Lower leg skin (tissue), 4 donors: ENCODE results near the gene SLC9A5. TPM values are rescaled to one million over a fixed set of nuclear protein-coding genes. Genes with fewer than 3 reads are reported as not detected.

ENCODE experiments used
- DNase-seq, 2 donors: peaks; one replicate each; pipeline ENCODE4 v3.0.0-alpha.2; 2019; ENCODE audit warnings: low spot score in 2 of 2
- H3K4me3 ChIP-seq: fragments of 200-600 bp; sonication (generic); 2 replicates; pipeline ENCODE4 v1.5.1; 2017; ENCODE audit warnings: mild to moderate bottlenecking, low read depth; ENCODE audit not compliant: poor library complexity, severe bottlenecking
- POLR2A ChIP-seq, 2 donors: fragments of 450-650 bp; IDR thresholded peaks; one replicate each; pipeline ENCODE4 v1.6.1; 2016 to 2017; ENCODE audit warnings: antibody characterized with exemption in 2 of 2, mild to moderate bottlenecking in 1 of 2, moderate library complexity in 1 of 2
- WGBS, 2 donors: methylation state at CpG; one replicate each; pipeline ENCODE4 v1.1.5; 2018; 5-methylcytosine and 5-hydroxymethylcytosine counted together
- intact Hi-C: fragments of 100-400 bp; cut with DNase I; formaldehyde crosslinking; loops from one replicate; pipeline ENCODE4 v1.15.0; 2023; ENCODE audit warnings: low total_unique reads
- microRNA counts, 2 donors: library from miRNA; unstranded; fragments of <30 nt; microRNA quantifications; one replicate each; lab custom pipeline; 2016
- microRNA-seq, 2 donors: library from miRNA; unstranded; fragments of <30 nt; microRNA quantifications; one replicate each; pipeline ENCODE4, GENCODE V29; 2016; ENCODE audit warnings: borderline replicate concordance in 2 of 2, borderline number of aligned reads in 1 of 2
- total RNA-seq, 4 donors: library from RNA; depleted of rRNA; stranded (reverse); fragments of >200 nt; gene quantifications; one replicate each; pipeline ENCODE4 v1.1.0, GENCODE V29; 2016
- TF ChIP-seq, protein P1 (sequence below), 3 donors: fragments of 450-650 bp; IDR thresholded peaks; one replicate each; pipeline ENCODE4 v1.5.1; 2016; ENCODE audit warnings: antibody characterized with exemption in 3 of 3, mild to moderate bottlenecking in 3 of 3, moderate library complexity in 2 of 3

The SLC9A5 gene
- total RNA-seq, 4 donors from 2014 or later = 0.04 to 0.83 (median 0.64) TPM

DNA sequence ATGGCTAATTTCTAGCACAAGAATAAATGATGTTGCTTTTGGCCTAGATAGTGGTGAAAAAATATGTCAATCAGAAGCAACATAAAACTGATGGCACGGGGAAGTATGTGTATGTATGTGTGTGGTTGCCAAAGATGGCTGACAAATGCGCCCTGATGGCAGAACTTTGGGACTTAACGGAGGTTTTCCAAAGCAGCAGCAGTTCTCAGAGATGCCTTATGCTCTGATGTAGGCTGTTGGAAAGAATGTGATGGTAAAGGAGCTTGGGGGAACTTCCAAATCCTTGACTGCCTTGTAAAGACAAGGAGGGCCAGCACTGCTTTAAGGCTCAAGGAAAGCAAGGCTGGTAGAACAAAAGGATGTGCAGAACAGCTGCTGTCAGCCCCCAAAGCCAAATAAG lies 61.8 kb downstream of the SLC9A5 start:
- TF ChIP-seq, protein P1, sequence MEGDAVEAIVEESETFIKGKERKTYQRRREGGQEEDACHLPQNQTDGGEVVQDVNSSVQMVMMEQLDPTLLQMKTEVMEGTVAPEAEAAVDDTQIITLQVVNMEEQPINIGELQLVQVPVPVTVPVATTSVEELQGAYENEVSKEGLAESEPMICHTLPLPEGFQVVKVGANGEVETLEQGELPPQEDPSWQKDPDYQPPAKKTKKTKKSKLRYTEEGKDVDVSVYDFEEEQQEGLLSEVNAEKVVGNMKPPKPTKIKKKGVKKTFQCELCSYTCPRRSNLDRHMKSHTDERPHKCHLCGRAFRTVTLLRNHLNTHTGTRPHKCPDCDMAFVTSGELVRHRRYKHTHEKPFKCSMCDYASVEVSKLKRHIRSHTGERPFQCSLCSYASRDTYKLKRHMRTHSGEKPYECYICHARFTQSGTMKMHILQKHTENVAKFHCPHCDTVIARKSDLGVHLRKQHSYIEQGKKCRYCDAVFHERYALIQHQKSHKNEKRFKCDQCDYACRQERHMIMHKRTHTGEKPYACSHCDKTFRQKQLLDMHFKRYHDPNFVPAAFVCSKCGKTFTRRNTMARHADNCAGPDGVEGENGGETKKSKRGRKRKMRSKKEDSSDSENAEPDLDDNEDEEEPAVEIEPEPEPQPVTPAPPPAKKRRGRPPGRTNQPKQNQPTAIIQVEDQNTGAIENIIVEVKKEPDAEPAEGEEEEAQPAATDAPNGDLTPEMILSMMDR (IDR thresholded peaks at IDR 0.05) = no peak
- TF ChIP-seq POLR2A (IDR thresholded peaks at IDR 0.05) = no peak
- WGBS, 2 donors = 91% methylated on average over 3 of the region's 3 CpGs
- DNase-seq = no peak
- H3K4me3 ChIP-seq = no peak overlapping the region
- intact Hi-C loops = no loop called here

DNA sequence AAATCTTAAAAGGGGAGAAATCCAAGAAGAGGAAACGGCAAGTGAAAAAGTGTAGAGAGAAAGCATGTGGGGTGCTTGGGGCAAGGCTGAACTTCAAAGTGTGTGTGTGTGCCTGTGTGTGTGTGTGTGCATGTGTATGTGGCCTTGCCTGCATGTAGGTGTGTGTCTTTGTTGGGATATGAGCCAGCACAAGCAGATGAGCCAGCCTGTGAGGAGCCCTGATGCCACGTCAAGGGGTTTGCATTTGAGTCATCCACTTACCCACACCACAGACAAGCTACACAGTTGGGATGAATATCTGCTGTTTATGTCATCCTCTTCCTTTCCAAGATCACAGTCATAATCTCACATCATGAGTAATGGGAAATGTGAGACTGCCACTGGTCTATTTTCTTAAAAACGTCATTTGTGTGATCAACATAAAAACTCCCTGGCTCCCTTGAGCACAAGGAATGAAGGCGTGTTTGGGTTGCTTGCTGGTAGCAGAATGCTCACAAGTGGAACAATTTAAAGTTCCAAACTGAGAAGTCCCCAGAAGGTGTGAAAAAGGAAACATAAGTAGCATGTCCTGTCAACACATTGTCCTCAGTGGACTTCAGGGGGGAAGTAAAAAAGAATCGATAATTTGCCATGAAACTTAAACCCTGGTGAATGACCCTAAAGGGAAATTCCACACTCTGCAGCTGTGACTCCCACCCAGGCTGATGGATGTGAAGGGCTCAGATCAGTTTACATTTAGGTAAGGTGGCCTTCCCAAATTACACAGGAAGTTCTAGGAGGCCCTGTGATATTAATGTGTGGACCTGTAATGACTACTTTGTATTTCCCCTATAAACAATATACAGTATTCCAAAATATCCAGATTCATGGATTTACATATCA lies 63.1 kb downstream of the SLC9A5 start:
- TF ChIP-seq, protein P1 (IDR thresholded peaks at IDR 0.05) = no peak
- TF ChIP-seq POLR2A (IDR thresholded peaks at IDR 0.05) = no peak
- intact Hi-C loops = no loop called here
- no peak overlapping the region for H3K4me3 ChIP-seq
- WGBS, 2 donors = 26 to 31% methylated on average over 5 of the region's 5 CpGs
- DNase-seq = no peak

DNA sequence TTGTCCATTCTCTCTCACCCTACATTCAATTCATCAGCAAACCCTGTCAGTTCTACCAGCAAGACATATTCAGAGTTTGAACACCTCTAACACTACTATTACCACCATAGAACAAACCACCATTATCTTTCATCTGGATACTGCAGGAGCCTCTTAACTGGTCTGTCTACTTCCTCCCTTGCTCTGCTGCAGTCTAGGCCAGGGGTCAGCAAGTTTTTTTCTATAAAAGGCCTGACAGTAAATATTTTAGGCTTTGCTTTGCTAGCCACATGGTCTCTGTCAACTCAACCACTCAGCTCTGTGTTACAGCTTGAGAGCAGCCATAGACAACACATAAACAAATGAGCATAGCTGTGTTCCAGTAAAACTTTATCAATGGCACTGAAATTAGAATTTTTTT lies 63.9 kb downstream of the SLC9A5 start:
- intact Hi-C loops = no loop called here
- TF ChIP-seq, protein P1 (IDR thresholded peaks at IDR 0.05) = no peak
- TF ChIP-seq POLR2A (IDR thresholded peaks at IDR 0.05) = no peak
- DNase-seq = no peak
- H3K4me3 ChIP-seq = no peak overlapping the region

DNA sequence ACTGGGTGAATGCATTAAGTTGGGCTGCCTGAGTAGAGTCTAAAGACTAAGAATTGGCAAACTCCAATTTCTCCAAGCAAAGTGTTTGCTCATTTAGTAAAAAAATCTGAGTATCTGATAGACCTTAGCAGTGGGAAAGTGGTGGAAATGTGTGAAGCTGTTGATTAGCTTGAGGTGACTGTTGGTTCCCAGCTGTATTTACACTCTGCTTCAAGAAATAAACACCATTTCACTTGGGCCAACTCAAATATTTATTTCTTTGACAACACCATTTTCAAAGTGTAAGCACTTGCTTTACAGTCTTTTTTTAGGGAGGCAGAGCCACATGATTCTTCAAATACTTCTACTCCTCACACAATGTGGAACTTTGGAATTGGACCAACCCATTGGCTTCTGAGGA lies 69.1 kb downstream of the SLC9A5 start:
- DNase-seq = no peak
- no peak overlapping the region for H3K4me3 ChIP-seq
- TF ChIP-seq POLR2A (IDR thresholded peaks at IDR 0.05) = no peak
- TF ChIP-seq, protein P1 (IDR thresholded peaks at IDR 0.05) = no peak
- intact Hi-C loops = no loop called here

MicroRNA genes within 50 kb of the gene (microRNA counts, 767-probe panel; counts per million panel counts)
- microRNA hsa-miR-328 (lab: Ali Mortazavi, UCI) = 0 to 358 counts per million in 2 donors

Small RNA genes lying within 50 kb of the gene (microRNA-seq; reads per million reads assigned to microRNA genes)
- 82.1 to 91.7 reads per million in 2 donors for gene MIR328

Other genes with a start within 250 kb of the SLC9A5 start
- 10 to 100 TPM; 42.4 to 76.3 (median 48.2) TPM for gene CBFB, start 219.8 kb upstream of the SLC9A5 start, total RNA-seq
- gene PHAF1, start 139.0 kb upstream of the SLC9A5 start, total RNA-seq = 10 to 100 TPM; 39.7 to 51.1 (median 46.8) TPM
- gene B3GNT9, start 98.0 kb upstream of the SLC9A5 start, total RNA-seq = 10 to 100 TPM; 10.3 to 18.0 (median 13.3) TPM
- gene TRADD, start 89.1 kb upstream of the SLC9A5 start, total RNA-seq = 10 to 100 TPM; 46.3 to 51.0 (median 49.4) TPM
- gene FBXL8, start 89.0 kb upstream of the SLC9A5 start, total RNA-seq = 10 to 100 TPM; 47.3 to 97.8 (median 67.9) TPM
- gene HSF4, start 84.2 kb upstream of the SLC9A5 start, total RNA-seq = 100 to 1,000 TPM in 1 of 4 donors, 10 to 100 TPM in 3; 48.3 to 131 (median 64.7) TPM
- gene NOL3, start 78.4 kb upstream of the SLC9A5 start, total RNA-seq = 100 to 1,000 TPM in 2 of 4 donors, 10 to 100 TPM in 2; 84.3 to 139 (median 115) TPM
- 1 to 10 TPM; 5.1 to 8.9 (median 7.3) TPM for gene MATCAP1, start 65.0 kb upstream of the SLC9A5 start, total RNA-seq
- gene EXOC3L1, start 58.8 kb upstream of the SLC9A5 start, total RNA-seq = 1 to 10 TPM in 3 of 4 donors, under 1 TPM in 1; 0.95 to 3.8 (median 1.7) TPM
- gene E2F4, start 56.8 kb upstream of the SLC9A5 start, total RNA-seq = 10 to 100 TPM; 56.8 to 74.8 (median 68.1) TPM
- gene ELMO3, start 49.8 kb upstream of the SLC9A5 start, total RNA-seq = 10 to 100 TPM; 37.2 to 62.2 (median 51.6) TPM
- gene TMEM208, start 21.8 kb upstream of the SLC9A5 start, total RNA-seq = 10 to 100 TPM; 20.8 to 40.3 (median 31.0) TPM
- gene FHOD1, start 1.5 kb upstream of the SLC9A5 start, total RNA-seq = 10 to 100 TPM in 1 of 4 donors, 1 to 10 TPM in 3; 6.3 to 15.6 (median 8.4) TPM
- 10 to 100 TPM; 16.6 to 28.0 (median 21.2) TPM for gene PLEKHG4, start 30.6 kb downstream of the SLC9A5 start, total RNA-seq
- gene KCTD19, start 77.8 kb downstream of the SLC9A5 start, total RNA-seq = under 1 TPM in 2 of 4 donors, not detected in 2; 0.11 to 0.32 TPM
- gene LRRC36, start 77.8 kb downstream of the SLC9A5 start, total RNA-seq = under 1 TPM in 2 of 4 donors, not detected in 2; 0.26 to 0.64 TPM
- 100 to 1,000 TPM in 2 of 4 donors, 10 to 100 TPM in 2; 29.6 to 197 (median 89.7) TPM for gene TPPP3, start 144.5 kb downstream of the SLC9A5 start, total RNA-seq
- gene ZDHHC1, start 167.5 kb downstream of the SLC9A5 start, total RNA-seq = 10 to 100 TPM; 15.1 to 24.7 (median 21.4) TPM
- 100 to 1,000 TPM in 1 of 4 donors, 10 to 100 TPM in 3; 63.2 to 121 (median 80.8) TPM for gene HSD11B2, start 182.1 kb downstream of the SLC9A5 start, total RNA-seq
- 100 to 1,000 TPM; 114 to 141 (median 131) TPM for gene ATP6V0D1, start 232.2 kb downstream of the SLC9A5 start, total RNA-seq
- not detected for gene AGRP, start 234.6 kb downstream of the SLC9A5 start, total RNA-seq